Parathyroid adenoma (tissue), 2 donors: ENCODE data around the gene CYP27A1.

ENCODE experiments used
- H2AFZ ChIP-seq: fragments of 300-600 bp; sonication (generic); one replicate; pipeline ENCODE4 v1.7.0; 2017; ENCODE audit warnings: antibody characterized with exemption, mild to moderate bottlenecking
- H3K27ac ChIP-seq: fragments of 300-600 bp; sonication (generic); one replicate; pipeline ENCODE4 v1.7.0; 2017
- H3K27me3 ChIP-seq: fragments of 300-600 bp; sonication (generic); one replicate; pipeline ENCODE4 v1.7.0; 2017; ENCODE audit warnings: low read length; ENCODE audit not compliant: control insufficient read depth, insufficient read depth
- H3K36me3 ChIP-seq: fragments of 300-600 bp; sonication (generic); one replicate; pipeline ENCODE4 v1.7.0; 2017; ENCODE audit warnings: low read length; ENCODE audit not compliant: control insufficient read depth, insufficient read depth
- H3K4me1 ChIP-seq: fragments of 300-600 bp; sonication (generic); one replicate; pipeline ENCODE4 v1.7.0; 2017; ENCODE audit warnings: control low read depth
- H3K4me2 ChIP-seq: fragments of 300-600 bp; sonication (generic); one replicate; pipeline ENCODE4 v1.7.0; 2017; ENCODE audit warnings: low read length
- H3K4me3 ChIP-seq: fragments of 300-600 bp; sonication (generic); one replicate; pipeline ENCODE4 v1.7.0; 2017; ENCODE audit warnings: low read depth, low read length
- H3K79me2 ChIP-seq: fragments of 300-600 bp; sonication (generic); one replicate; pipeline ENCODE4 v1.7.0; 2017; ENCODE audit warnings: control low read depth
- H3K9ac ChIP-seq: fragments of 300-600 bp; sonication (generic); one replicate; pipeline ENCODE4 v1.7.0; 2017; ENCODE audit warnings: mild to moderate bottlenecking
- H3K9me3 ChIP-seq: fragments of 300-600 bp; sonication (generic); one replicate; pipeline ENCODE4 v1.7.0; 2017; ENCODE audit warnings: low read length; ENCODE audit not compliant: control insufficient read depth
- TF ChIP-seq, protein P1 (sequence below): fragments of 300-600 bp; sonication (generic); IDR thresholded peaks from one replicate; pipeline ENCODE4 v1.7.0; 2017; ENCODE audit warnings: antibody characterized with exemption, mild to moderate bottlenecking
- donor health status: primary hyperparathyroidism.

Gene CYP27A1

DNA sequence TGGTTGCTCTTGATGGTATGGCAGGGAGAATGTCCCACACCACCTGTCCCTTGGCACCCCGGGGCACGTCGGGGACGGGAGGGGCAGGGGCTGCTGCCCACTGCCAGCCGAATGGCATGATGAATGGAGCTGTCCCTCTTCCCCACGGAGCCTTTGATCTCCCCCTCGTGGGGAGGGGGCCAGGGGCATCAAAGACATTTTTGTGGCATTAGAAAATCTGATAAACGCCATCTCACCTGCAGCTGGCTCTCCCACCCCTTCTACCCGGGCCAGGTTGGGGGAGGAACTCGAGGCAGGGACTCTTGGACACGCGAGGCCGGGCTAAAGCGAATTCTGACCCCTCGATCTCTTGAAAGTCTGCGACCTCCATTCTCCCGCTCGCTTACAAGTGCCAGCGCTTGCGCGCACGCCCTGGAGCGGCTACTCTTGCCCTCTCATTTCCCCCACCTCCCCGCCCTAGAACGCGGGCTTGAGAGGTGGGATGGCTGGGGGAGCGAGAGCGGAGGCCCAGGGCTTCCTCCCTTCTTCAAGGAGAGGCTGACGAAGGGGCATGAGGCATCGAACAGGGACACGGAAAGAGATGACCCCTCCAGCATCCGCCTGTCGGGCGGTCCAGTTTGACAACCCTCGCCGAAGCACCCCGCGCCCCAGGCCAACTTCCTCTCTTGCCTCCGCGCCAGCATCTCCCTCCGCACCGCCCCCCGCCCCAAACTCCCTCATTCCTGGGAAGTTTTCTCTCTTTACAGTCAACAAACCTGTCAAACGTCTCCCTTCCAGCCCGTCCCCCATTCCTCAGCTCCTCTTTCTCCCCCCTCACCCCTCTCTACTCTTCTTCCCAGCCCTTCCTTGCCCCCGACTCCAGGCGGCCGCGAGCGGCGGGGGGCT lies 77.0 kb downstream of the CYP27A1 start:
- Histone ChIP-seq H3K27ac (no peak overlapping the region), H2AFZ (no peak overlapping the region), H3K4me1 (peaks cover 3% of the 10 kb centered on the region), H3K79me2 (no peaks in the 10 kb centered on the region), H3K9ac (no peak overlapping the region), H3K36me3 (no peaks in the 10 kb centered on the region), H3K4me3 (no peak overlapping the region), H3K4me2 (no peak overlapping the region), H3K27me3 (peaks cover 8% of the 10 kb centered on the region), H3K9me3 (no peaks in the 10 kb centered on the region)
- TF ChIP-seq, protein P1, sequence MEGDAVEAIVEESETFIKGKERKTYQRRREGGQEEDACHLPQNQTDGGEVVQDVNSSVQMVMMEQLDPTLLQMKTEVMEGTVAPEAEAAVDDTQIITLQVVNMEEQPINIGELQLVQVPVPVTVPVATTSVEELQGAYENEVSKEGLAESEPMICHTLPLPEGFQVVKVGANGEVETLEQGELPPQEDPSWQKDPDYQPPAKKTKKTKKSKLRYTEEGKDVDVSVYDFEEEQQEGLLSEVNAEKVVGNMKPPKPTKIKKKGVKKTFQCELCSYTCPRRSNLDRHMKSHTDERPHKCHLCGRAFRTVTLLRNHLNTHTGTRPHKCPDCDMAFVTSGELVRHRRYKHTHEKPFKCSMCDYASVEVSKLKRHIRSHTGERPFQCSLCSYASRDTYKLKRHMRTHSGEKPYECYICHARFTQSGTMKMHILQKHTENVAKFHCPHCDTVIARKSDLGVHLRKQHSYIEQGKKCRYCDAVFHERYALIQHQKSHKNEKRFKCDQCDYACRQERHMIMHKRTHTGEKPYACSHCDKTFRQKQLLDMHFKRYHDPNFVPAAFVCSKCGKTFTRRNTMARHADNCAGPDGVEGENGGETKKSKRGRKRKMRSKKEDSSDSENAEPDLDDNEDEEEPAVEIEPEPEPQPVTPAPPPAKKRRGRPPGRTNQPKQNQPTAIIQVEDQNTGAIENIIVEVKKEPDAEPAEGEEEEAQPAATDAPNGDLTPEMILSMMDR: no peak

DNA sequence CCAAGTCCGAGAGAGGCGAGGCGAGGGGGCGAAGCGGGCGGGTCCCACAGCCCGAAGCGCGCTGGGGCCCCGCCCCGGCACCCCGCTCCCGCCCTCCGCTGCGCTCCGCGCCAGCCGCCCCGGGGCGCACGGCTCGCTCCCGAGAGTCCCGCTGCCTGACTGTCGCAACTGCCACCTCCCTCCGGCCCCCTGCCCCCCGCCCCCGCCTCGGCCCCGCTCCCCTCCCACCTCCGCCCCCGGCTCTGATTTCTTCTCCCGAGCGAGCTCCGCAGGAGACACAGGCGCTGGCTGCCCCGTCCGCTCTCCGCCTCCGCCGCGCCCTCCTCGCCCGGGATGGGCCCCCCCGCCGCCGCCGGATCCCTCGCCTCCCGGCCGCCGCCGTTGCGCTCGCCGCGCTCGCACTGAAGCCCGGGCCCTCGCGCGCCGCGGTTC lies 77.6 kb downstream of the CYP27A1 start, which contains the start of gene WNT6:
Gene WNT6 (plus strand): TSS at position 250 of the 432 bp plus-strand sequence. CDS start 233 bp downstream, outside the sequence.
- Histone ChIP-seq H3K4me3 (no peak within 1 kb of the TSS), H3K36me3 (no peaks in the 10 kb centered on the region), H3K9me3 (no peaks in the 10 kb centered on the region), H2AFZ (peak within 1 kb of the TSS; percentile 56), H3K9ac (no peak within 1 kb of the TSS), H3K4me1 (peaks cover 3% of the 10 kb centered on the region), H3K4me2 (peak within 1 kb of the TSS; percentile 22), H3K27me3 (peaks cover 8% of the 10 kb centered on the region), H3K27ac (no peak within 1 kb of the TSS), H3K79me2 (no peaks in the 10 kb centered on the region)
- TF ChIP-seq, protein P1: no peak

DNA sequence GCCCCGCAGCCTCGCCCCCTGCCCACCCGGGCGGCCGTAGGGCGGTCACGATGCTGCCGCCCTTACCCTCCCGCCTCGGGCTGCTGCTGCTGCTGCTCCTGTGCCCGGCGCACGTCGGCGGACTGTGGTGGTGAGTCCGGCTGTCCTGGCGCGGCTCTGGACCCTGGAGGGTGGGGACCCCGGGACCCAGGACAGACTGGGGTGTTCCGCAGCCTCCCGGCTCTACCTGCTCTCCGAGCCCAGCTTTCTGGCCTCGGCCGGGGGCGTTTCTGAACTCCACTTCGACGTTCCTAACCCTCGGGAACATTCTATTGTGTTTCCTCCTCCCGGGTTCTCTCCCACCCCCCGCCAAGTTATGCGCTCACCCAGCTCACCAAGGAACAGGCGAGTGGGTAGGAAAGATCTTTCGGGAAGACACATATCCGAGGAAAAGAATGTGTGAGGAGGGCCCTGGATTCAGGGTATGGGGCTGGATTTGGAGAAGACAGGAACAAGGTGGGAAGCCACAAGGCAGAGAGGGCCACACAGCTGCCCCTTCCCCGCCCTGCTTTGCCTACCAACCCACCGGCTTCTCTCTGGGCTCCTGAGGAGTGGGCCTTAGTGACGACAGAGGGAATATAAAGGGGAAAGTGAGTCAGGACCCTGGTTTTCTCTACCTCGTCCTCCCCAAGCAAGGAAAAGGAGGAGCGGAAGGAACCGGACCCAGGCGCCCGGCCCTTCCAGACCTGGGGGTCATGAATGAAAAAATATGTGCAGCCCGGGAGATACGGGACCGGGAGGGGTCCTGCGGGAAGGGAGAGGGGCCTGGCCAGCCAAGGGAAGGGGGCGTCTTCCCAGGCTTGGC lies 78.3 kb downstream of the CYP27A1 start:
- H3K9ac ChIP-seq: no peak overlapping the region
- no peaks in the 10 kb centered on the region for H3K9me3 ChIP-seq
- H3K4me1 ChIP-seq: peaks cover 3% of the 10 kb centered on the region
- no peak overlapping the region for H3K27ac ChIP-seq
- H2AFZ ChIP-seq: peak overlapping the region; percentile 56
- TF ChIP-seq, protein P1: no peak
- H3K27me3 ChIP-seq: peaks cover 8% of the 10 kb centered on the region
- H3K4me2 ChIP-seq: peak overlapping the region; percentile 22
- H3K36me3 ChIP-seq: no peaks in the 10 kb centered on the region
- no peak overlapping the region for H3K4me3 ChIP-seq
- no peaks in the 10 kb centered on the region for H3K79me2 ChIP-seq

DNA sequence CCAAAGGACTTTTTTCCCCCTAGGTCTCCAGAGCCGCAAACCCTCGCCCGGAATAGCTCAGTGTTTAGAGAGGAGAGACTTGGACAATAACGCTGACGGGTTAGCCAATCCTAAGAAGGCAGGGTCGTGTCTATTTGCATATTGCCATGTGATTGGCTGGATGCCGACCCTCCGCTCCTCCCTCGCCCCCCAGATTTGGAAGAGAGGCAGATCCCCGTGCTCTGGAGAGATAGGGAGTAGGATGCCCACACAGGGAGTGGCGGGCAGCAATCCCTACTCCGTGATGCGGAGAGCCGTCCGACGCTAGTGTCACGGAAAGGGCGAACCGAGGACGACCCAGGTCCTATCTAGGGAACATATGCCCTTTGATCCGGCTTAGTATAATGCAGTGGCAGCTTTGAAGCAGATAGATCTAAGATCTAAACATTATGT lies 79.0 kb downstream of the CYP27A1 start:
- Histone ChIP-seq H3K27me3 (peaks cover 8% of the 10 kb centered on the region), H3K9ac (no peak overlapping the region), H3K4me1 (peaks cover 3% of the 10 kb centered on the region), H3K9me3 (no peaks in the 10 kb centered on the region), H2AFZ (no peak overlapping the region), H3K79me2 (no peaks in the 10 kb centered on the region), H3K4me2 (no peak overlapping the region), H3K27ac (no peak overlapping the region), H3K36me3 (no peaks in the 10 kb centered on the region), H3K4me3 (no peak overlapping the region)
- TF ChIP-seq, protein P1: no peak
